HG03103 (cell line): Measurements from ENCODE around the gene STX19.
A peak's percentile ranks its signal among the peaks of the same experiment; 100 is the strongest.
"Not testable (repeated sequence)": the region's sequence is repeated elsewhere in the genome, so short reads cannot be mapped to it uniquely, and the experiment has no call there.

Experiments used
- ATAC-seq: cut with Tn5 transposase; IDR thresholded peaks from one replicate; pipeline ENCODE4 v1.9.1; 2021; ENCODE audit warnings: low read depth; ENCODE audit not compliant: unreplicated experiment

Gene STX19

DNA sequence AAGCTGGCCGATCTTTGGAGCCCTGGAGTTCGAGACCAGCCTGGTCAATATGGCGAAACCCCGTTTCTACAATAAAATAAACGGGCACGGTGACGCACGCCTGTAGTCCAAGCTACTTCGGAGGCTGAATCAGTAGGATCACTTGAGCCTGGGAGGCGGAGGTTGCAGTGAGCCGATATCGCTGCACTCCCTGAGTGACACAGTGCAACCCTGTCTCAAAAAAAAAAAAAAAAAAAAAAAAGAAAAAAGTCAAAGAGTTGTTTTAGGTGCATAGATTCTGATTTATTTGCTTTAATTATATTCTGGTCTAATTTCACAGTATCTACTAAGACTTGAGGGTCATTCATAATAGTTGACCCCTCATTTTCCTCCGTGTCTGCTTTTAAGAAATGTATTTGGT, 46.7 kb downstream of the STX19 start:
- ATAC-seq, result no peak

DNA sequence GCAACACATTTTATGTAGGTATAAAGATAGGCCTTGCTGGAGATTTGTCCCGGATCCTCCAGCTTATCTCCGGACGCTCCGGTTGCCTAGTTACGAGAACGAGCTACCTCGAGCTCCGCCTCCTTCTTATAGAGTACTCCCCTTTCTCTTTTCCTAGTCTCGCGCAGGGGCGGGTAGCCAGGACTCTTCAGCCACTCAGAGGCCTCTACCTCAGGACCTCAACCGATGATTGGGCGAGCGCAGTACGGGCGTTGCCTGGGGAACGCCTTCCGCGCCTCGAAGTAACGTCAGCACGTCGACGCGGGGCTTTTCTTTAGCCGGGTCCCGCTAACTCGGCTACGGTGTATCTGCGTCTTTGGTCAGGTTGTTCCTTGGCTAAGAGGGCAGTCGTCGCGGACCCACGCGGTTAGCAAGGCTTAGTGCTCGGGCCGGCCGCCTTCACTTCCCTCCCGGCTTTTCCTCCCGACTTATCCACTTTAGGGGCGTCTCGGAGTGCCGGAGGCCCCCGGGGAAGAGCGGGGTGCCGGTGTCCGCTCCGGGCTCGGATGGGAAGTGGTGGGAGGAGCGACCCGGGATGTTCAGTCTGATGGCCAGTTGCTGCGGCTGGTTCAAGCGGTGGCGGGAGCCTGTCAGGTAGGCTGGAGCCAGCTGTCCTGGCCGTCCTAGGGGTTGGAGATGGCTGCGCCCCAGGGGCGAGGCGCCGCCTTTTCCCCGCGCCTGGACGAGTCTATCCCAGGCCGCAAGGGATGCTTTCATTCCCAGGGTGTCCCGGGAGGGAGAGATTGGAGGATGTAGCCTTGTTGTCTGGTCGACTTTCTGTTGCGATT, 48.3 kb downstream of the STX19 start, which contains the start of gene ARL13B:
ARL13B (plus strand) TSS at position 306 of the 827 bp plus-strand sequence; CDS start at position 575, 269 bp downstream.
- peak; percentile 100 for ATAC-seq

DNA sequence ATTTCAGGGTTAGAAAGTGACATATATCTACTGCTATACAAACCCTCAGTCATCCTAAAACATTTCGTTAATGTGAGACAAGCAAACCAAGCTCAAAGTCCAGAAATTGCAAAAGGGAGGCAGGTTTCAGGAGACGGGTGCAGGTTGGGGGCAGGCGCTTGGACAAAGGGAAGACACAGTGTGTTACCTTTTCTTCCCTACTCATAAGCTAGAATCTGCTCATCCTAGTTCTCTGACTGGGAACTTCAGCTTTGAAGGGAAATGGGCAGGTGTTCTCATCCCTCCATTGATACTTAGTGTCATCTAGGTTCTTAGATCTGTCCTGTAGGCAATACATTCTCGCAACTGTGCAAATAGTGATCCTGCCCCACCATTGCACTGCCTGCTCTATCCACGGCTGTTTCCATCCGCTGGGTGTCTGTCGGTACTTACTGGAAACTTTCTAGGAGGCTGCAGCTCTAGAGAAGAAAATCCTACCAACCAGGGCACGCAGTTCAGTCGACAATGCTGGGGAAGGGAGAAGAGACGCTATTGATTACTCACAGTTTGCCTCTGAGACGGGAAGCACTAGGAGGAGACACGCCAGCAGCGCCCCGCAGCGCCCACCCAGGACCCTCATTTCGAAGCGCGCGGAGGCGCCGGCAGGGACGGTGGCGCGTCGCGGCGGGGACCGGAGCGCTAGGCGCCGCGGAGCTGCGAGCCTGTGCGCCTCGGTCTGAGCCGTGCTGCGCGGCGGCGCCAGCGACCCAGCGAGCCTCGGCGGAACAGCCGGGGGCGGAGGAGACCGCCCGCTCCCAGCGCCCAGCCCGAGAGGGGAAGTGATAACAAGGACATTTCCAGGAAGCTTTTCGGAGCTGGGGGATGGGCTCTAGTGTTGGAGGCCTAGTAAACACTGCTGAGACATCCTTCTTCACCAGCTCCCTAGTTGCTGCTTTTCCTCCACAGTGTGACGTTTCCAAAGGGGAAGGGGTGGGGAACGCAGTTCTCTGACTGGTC, 55.0 kb downstream of the STX19 start, which contains the start of gene PROS1:
PROS1 (minus strand) TSS at position 766 of the 996 bp plus-strand sequence; CDS start at position 619, 147 bp downstream.
- peak; percentile 88 for ATAC-seq

DNA sequence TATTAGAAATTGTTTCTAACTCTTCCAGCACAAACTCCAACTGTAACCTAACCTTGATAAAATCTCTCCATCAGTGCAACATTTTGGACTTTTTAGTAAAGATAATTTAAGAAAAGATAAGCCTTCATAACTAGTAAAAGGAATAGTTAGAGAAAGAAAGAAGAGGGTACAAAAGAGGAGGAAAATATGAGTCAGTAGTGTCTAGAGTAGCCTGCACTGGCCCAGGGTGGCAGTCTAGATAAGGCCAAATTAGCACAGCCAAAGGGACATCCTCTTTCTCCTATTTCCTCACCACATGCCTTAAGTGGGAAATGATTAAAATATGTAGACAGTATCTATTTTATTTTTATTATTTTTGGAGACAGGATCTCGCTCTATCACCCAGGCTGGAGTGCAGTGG, 58.4 kb downstream of the STX19 start:
- no peak for ATAC-seq

DNA sequence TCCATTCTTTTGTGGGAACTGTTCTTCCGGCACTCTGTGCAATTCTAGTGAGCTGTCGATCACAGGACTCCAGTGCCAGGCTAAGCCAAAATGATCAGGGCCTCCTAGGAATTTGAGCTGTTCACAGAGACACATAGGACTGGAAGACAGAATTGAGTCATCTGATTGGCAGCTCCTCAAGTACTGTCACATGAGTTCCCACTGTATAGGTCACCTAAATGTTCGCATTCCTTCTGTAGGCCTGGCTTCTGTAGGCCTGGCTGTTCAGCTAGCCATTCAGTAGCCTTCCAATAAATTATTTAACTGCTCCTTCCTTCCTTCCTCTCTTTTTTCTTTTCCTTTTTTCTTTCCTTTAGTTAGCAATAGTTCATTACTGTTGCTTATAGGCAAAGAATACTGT, 59.0 kb downstream of the STX19 start:
- ATAC-seq, result no peak

DNA sequence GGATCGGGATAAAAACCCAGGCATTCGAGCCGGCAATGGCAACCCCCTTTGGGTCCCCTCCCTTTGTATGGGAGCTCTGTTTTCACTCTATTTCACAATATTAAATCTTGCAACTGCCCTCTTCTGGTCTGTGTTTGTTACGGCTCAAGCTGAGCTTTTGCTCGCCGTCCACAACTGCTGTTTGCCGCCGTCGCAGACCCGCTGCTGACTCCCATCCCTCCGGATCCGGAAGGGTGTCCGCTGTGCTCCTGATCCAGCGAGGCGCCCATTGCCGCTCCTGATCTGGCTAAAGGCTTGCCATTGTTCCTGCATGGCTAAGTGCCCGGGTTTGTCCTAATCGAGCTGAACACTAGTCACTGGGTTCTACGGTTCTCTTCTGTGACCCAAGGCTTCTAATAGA, 63.3 kb downstream of the STX19 start:
- ATAC-seq, result not testable (repeated sequence)
